Pancreas (tissue), 10 donors: ENCODE data around the gene NRDC. TPM values are rescaled to one million over a fixed set of nuclear protein-coding genes. Genes with fewer than 3 reads are reported as not detected.
A peak's percentile ranks its signal among the peaks of the same experiment; 100 is the strongest.

ENCODE experiments used
- ATAC-seq, 4 donors: fragments of 200-7000 bp; cut with Tn5 transposase; one replicate each; pipeline versions ENCODE4 v1.8.0 to v1.9.1; 2020; ENCODE audit warnings: mild to moderate bottlenecking in 4 of 4, moderate library complexity in 4 of 4
- DNase-seq, 6 donors: peaks; one replicate each; pipeline ENCODE4 v3.0.0-alpha.2; 2020
- FAIRE-seq: peaks from 2 replicates; lab custom pipeline; 2012; peaks lifted over from hg19 to GRCh38; lab: Jason Lieb, UNC
- H3K27ac ChIP-seq, 4 donors: fragments of 200-600 bp; sonication (generic); 1 replicate in 3 of 4; 2 replicates in 1 of 4; pipeline versions ENCODE4 v1.5.0 to v1.8.0; 2020
- H3K27me3 ChIP-seq, 4 donors: fragments of 200-600 bp; one replicate each; pipeline ENCODE4 v1.8.0; 2021
- H3K36me3 ChIP-seq, 3 donors: fragments of 200-600 bp; sonication (generic) in 1 of 3; one replicate each; pipeline versions ENCODE4 v1.5.0 to v1.8.0; 2020 to 2021
- H3K4me1 ChIP-seq, 3 donors: fragments of 200-600 bp; one replicate each; pipeline ENCODE4 v1.8.0; 2021
- H3K4me3 ChIP-seq, 4 donors: fragments of 200-600 bp; sonication (generic) in 2 of 4; one replicate each; pipeline versions ENCODE4 v1.5.0 to v1.8.0; 2020 to 2021
- H3K9me3 ChIP-seq, 4 donors: fragments of 200-600 bp; one replicate each; pipeline ENCODE4 v1.8.0; 2021
- CTCF ChIP-seq, 4 donors: fragments of 200-600 bp; sonication (generic) in 3 of 4; IDR thresholded peaks; one replicate each; pipeline versions ENCODE4 v1.5.0 to v1.8.0; 2021; ENCODE audit warnings: antibody characterized with exemption in 4 of 4
- WGBS, 2 donors: extraction: QIAGEN DNeasy Blood & Tissue Kit; methylation state at CpG; one replicate each; pipeline ENCODE4 v1.1.7; 2013; 5-methylcytosine and 5-hydroxymethylcytosine counted together
- intact Hi-C, 3 donors: fragments of 100-400 bp; cut with DNase I; formaldehyde crosslinking; loops; one replicate each; pipeline versions ENCODE4 v1.11.1 to v1.14.2; 2022
- polyA plus RNA-seq, 2 donors: library from polyadenylated mRNA; stranded (reverse); fragments of 200-250 nt; gene quantifications; one replicate each; pipeline ENCODE4 v1.2.3, GENCODE V29; 2013
- total RNA-seq, 6 donors: library from RNA; stranded (reverse); fragmentation: NEBNext Ultra II Directional in 4 of 6; extraction: Animal tissue kit (Norgen Biotek cat#: 25700) in 4 of 6; gene quantifications; one replicate each; pipeline versions ENCODE4 v1.2.1 to v1.2.4, GENCODE V29; 2021 to 2023
- donor health status: healthy with polysubstance abuse.
- donor health status: DM: no; HTN: no; CAD: no; lungs with moderate emphysema.
- donor health status: DM: no; HTN: no; CAD: no.
- donor health status: control.
- donor health status: control.
- donor health status: Bipolar disorder and iron deficiency.
- donor health status: DM: yes; HTN: yes; CAD: no.
- donor health status: DM: no; HTN: no; CAD: no.
- donor health status: DM: no; HTN: no; CAD: no.
- donor health status: DM: yes; HTN: yes; CAD: no.

The NRDC gene, protein sequence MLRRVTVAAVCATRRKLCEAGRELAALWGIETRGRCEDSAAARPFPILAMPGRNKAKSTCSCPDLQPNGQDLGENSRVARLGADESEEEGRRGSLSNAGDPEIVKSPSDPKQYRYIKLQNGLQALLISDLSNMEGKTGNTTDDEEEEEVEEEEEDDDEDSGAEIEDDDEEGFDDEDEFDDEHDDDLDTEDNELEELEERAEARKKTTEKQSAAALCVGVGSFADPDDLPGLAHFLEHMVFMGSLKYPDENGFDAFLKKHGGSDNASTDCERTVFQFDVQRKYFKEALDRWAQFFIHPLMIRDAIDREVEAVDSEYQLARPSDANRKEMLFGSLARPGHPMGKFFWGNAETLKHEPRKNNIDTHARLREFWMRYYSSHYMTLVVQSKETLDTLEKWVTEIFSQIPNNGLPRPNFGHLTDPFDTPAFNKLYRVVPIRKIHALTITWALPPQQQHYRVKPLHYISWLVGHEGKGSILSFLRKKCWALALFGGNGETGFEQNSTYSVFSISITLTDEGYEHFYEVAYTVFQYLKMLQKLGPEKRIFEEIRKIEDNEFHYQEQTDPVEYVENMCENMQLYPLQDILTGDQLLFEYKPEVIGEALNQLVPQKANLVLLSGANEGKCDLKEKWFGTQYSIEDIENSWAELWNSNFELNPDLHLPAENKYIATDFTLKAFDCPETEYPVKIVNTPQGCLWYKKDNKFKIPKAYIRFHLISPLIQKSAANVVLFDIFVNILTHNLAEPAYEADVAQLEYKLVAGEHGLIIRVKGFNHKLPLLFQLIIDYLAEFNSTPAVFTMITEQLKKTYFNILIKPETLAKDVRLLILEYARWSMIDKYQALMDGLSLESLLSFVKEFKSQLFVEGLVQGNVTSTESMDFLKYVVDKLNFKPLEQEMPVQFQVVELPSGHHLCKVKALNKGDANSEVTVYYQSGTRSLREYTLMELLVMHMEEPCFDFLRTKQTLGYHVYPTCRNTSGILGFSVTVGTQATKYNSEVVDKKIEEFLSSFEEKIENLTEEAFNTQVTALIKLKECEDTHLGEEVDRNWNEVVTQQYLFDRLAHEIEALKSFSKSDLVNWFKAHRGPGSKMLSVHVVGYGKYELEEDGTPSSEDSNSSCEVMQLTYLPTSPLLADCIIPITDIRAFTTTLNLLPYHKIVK
- total RNA-seq = 10 to 100 TPM; 56.1 to 73.6 (median 61.3) TPM
- polyA plus RNA-seq = 10 to 100 TPM; 85.3 to 85.6 TPM

- DNase-seq = peak; percentile 96 to 100 (median 100)
These were observed at the start of gene NRDC for GRCh38 chr1:51878616-51879336. NRDC (minus strand) TSS chr1:51878727; CDS start chr1:51878615, 112 bp downstream.

DNA sequence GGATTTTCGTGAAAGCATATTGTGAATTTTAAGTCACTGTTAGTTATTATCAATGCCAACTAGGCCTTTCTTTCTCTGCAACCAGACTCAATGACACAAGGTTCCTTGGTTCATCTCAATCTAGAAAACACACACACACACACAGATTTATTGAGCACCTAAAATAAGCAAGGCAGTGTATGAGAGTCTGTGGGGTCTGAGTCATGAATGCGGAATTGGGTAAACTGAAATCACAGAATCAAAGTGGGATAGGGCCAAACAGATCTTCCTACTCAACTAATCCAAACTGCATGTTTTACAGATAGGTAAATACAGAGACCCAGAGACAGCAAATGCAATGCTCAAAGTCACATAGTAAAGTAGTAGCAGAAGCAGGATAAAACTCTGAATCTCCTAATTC is 48.5 kb upstream of the NRDC start:
- no peaks in the 10 kb centered on the region for H3K36me3 ChIP-seq
- WGBS, 2 donors = 78 to 79% methylated on average over 2 of the region's 2 CpGs
- FAIRE-seq (no peak), ATAC-seq (no peak), DNase-seq (no peak)
- intact Hi-C loops = no loop called here
- H3K9me3 ChIP-seq = no peaks in the 10 kb centered on the region
- H3K4me1 ChIP-seq = no peaks in the 10 kb centered on the region
- no peaks in the 10 kb centered on the region for H3K27me3 ChIP-seq
- no peak overlapping the region for H3K4me3 ChIP-seq
- no peak for TF ChIP-seq CTCF (IDR thresholded peaks at IDR 0.05)
- H3K27ac ChIP-seq = no peak overlapping the region

More at GRCh38 chr1:51878616-51879336, at the start of gene NRDC:
- H3K4me3 ChIP-seq = peak within 1 kb of the TSS; percentile 79 to 93 (median 87)
- peak within 1 kb of the TSS; percentile 96 to 98 (median 97) for H3K27ac ChIP-seq
- 0 to 1% methylated on average over 53 to 54 of the region's 54 CpGs for WGBS, 2 donors
- FAIRE-seq (peak; percentile 98), ATAC-seq (peak; percentile 94 to 97 (median 94))
- H3K9me3 ChIP-seq = no peaks in the 10 kb centered on the region
- peaks cover 0 to 2% (median 0%) of the 10 kb centered on the region in 4 donors for H3K27me3 ChIP-seq
- TF ChIP-seq CTCF (IDR thresholded peaks at IDR 0.05) = no peak
- no peaks in the 10 kb centered on the region for H3K36me3 ChIP-seq
- H3K4me1 ChIP-seq = peaks cover 14 to 27% (median 26%) of the 10 kb centered on the region in 3 donors
- intact Hi-C loops = no loop called here

GRCh38 chr1:51926171-51926812 is 47.8 kb upstream of the NRDC start:
- TF ChIP-seq CTCF (IDR thresholded peaks at IDR 0.05) = no peak
- Histone ChIP-seq H3K27ac (no peak overlapping the region), H3K4me3 (no peak overlapping the region), H3K27me3 (no peaks in the 10 kb centered on the region), H3K9me3 (no peaks in the 10 kb centered on the region), H3K4me1 (no peaks in the 10 kb centered on the region), H3K36me3 (no peaks in the 10 kb centered on the region)
- no peak for DNase-seq
- intact Hi-C loops = no loop called here
- ATAC-seq = no peak
- WGBS, 2 donors = 63 to 70% methylated on average over 5 of the region's 5 CpGs
- no peak for FAIRE-seq

- intact Hi-C loops = no loop called here
- FAIRE-seq (no peak), ATAC-seq (no peak), DNase-seq (no peak)
- Histone ChIP-seq H3K27ac (no peak overlapping the region), H3K4me1 (no peaks in the 10 kb centered on the region), H3K4me3 (no peak overlapping the region), H3K36me3 (no peaks in the 10 kb centered on the region), H3K27me3 (no peaks in the 10 kb centered on the region), H3K9me3 (no peaks in the 10 kb centered on the region)
- no peak for TF ChIP-seq CTCF (IDR thresholded peaks at IDR 0.05)
- WGBS, 2 donors = 50 to 79% methylated on average over 1 of the region's 1 CpG
These were observed 45.9 kb upstream of the NRDC start for GRCh38 chr1:51924455-51924854.
